Caki2 (cell line): ENCODE measurements around the gene AIPL1. TPM values are rescaled to one million over a fixed set of nuclear protein-coding genes. Genes with fewer than 3 reads are reported as not detected.
A peak's percentile ranks its signal among the peaks of the same experiment; 100 is the strongest.
"Not testable (repeated sequence)": the region's sequence is repeated elsewhere in the genome, so short reads cannot be mapped to it uniquely, and the experiment has no call there.

ENCODE experiments used
- DNase-seq: peaks from one replicate; pipeline ENCODE4 v3.0.0-alpha.2; 2015; ENCODE audit warnings: low read depth
- in situ Hi-C: cut with HindIII; loops from 2 replicates; pipeline ENCODE4 v1.10.0; 2016; ENCODE audit warnings: low sequenced_read_pairs, low pct_unique_long_range_greater_than_20kb, mixed read lengths
- total RNA-seq: library from RNA; depleted of rRNA; stranded (reverse); fragments of >200 nt; shearing (Covaris generic); gene quantifications from 2 replicates; pipeline ENCODE4 v1.2.3, GENCODE V29; 2014; ENCODE audit warnings: low replicate concordance; rRNA removed

AIPL1 gene
- total RNA-seq = not detected in 2 replicates

DNA sequence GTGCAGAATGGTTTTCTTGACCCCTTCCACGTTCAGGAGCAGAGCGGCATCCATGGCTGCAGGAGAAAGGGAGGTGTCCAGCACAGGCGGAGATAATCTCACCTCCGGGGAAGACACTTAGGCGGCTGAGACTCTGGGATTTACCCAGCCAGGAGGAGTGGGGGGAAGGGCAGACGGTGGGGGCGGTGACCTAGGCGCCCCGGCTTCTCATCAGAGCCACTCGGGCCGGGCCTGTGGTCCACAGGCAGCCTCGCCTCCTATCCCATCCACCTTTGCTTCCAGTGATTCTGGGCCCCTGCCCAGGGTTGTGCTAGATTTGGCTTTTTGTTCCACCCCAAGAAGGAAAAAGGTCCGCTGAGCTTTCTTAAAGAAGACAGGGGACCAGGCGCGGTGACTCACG is at the start of gene AIPL1:
TSS of gene AIPL1 (minus strand) at position 71 of the 400 bp plus-strand sequence. CDS start at position 54, 17 bp downstream.
- in situ Hi-C loops = no loop called here
- DNase-seq = no peak

DNA sequence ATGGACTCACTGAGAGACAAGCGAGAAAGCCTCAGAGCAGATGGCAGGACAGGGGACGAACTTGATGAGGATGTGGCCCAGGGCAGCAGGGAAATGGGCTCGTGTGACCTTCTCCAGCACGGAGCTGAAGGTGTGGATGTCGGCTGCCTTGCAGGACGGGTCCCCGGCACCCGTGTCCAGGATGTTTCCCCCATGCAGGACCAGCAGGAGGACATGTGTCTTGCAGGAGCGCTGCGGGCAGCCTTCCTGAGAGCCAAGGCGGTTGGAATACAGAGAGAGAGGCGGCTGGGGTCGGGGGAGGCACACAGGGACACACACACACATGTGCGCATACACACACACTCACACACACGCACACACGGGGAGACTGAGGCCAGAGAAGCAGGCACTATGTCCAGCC is 48.6 kb upstream of the AIPL1 start:
- no peak for DNase-seq
- in situ Hi-C loops = no loop called here

DNA sequence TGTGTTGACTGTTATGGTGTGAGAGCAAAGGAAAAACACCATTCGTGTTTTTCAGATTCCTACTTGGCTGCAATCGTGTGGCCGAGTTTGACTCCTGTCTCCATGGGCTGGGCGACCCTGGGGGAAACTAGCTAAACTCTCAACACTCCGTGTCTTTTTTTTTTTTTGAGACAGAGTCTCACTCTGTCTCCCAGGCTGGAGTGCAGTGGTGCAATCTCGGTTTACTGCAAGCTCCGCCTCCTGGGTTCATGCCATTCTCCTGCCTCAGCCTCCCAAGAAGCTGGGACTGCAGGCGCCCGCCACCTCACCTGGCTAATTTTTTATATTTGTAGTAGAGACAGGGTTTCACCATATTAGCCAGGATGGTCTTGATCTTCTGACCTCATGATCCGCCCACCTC is 47.9 kb upstream of the AIPL1 start:
- DNase-seq, in situ Hi-C loops: not testable (repeated sequence)

DNA sequence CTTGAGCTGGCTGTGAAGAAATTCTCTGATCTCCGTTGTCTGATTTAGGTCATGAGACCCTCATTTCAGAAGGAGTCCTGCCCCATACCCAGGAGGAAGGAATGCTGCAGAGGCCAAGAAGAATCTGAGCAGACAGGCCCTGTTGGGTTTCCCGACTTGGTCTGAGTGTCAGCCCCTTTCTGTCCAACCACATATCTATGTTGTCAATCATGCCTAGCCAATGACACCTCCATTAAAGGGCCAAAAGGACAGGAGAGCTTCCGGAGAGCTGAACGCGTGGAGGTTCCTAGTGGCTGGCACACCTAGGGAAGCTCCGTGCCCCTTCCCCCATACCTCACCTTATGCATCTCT is 47.2 kb upstream of the AIPL1 start:
- in situ Hi-C loops = no loop called here
- no peak for DNase-seq

- in situ Hi-C loops = no loop called here
- no peak for DNase-seq
Measured at GRCh38 chr17:6480303-6480675, 45.4 kb upstream of the AIPL1 start.

GRCh38 chr17:6479622-6480302 is 44.8 kb upstream of the AIPL1 start:
- no peak for DNase-seq
- in situ Hi-C loops = no loop called here

DNA sequence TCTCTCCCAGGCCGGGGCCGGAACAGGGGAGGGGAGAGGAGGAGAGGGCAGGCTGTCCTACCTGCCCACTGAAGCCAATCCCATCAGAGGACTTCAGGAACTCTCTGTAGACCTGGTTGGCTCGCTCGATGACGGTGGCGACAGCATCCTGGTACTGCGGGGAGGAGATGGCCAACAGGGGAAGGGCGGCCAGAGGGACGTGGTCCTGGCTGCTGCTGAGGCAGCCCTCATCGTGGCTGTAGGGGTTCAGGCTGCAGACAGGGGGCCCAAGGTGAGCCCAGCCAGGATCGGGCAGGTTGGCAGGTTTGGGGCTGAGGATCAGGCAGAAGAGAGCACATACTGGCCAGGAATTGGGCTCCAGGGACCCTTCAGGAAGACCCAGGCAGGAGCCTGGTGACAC is 43.6 kb upstream of the AIPL1 start:
- in situ Hi-C loops = no loop called here
- DNase-seq = no peak

DNA sequence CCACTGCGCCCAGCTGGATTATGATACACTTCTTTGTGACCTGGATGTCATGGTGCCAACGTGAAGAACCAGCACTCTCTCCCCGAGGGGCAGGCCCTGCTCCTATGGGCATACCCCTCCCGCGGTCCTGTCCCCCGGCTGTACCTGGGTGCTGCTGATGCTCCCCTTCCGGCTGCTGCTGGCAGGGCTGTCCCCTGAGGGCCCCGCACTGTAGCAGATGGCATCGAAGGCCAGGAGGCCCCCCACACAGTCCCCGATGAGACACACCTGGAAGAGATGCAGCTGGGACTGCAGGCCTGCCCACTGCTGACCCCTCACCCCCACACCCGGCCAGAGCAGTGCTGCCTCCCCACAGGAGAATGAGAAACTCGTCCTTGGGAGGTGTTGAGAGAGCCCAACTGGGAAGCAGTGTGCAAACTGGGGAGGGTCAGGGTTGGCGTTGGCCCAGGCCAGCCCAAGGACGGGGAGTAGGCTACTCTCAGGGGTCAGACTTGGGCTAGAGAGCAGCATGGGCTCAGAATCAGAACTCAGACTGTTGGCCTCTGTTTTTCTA is 43.0 kb upstream of the AIPL1 start:
- in situ Hi-C loops = no loop called here
- no peak for DNase-seq

DNA sequence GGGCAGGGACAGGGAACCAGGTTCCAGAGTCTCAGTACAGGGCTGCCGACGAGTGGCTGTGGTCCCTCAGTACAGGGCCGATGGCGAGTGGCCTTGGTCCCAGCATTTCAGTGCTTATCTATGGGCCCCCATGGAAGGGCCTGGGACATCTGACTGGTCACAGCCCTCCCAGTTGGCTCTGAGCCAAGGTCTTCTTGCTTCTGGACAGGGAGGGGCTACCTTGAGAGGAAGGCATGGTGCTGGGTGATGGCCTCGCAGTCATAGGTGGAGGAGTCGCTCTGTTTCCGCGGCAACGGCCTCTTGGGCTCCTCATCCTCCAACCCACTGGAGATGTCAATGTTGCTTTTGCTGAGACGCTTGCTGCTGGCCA is 41.9 kb upstream of the AIPL1 start:
- no peak for DNase-seq
- in situ Hi-C loops = no loop called here

DNA sequence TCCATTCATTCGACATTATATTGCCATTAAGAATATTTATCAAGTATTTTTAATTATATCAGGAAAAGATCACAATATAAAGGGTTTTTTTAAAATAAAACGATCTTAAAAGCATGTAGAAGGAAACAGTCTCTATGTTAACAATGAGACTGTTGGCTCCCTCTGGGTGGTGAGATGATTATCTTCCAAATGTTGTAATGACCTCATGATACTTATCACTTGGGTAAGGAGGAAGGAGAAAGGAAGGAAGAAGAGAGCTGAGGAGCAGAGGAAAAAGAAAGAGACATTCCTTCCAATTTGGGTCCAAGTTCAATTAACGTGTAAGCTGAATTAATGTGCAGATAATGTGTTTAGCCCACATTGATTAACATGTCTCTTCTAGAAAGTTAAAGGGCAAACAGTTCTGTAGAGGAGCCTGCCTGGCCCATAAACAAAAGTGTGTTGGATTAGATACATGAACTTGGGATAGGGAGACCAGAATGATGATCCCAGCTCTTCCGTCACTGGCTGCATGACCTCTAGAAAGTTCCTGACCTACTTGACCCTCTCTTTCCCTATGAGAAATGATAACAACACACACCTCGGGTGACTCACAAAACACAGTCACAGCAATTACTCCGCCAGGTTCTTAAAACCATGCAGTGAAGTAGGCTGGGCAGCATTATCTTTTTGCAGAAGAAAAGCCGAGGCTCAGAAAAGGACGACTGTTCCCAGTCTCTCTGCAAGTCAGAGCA is 41.3 kb upstream of the AIPL1 start:
- DNase-seq = no peak
- in situ Hi-C loops = no loop called here

DNA sequence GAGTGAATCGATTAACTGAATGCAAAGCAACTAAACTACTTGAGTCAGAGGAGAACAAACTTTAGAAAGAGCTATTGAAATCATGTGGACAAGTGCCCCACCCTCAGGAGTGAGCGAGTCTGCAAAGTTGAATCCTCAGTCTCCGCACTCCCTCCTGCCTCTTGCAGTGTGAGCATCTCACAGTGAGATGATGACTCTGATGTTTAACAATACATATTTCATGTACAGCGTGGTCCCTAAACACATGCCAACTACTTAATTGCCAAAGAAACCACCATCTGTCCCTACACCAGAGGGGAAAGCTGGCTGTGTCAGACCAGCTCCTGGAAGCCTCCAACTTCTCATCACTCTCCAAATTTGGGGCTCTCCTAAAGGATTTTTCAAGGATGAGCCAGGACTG is 40.5 kb upstream of the AIPL1 start:
- DNase-seq = no peak
- in situ Hi-C loops = no loop called here

GRCh38 chr17:6474906-6475305 is 40.0 kb upstream of the AIPL1 start:
- in situ Hi-C loops = no loop called here
- no peak for DNase-seq

- in situ Hi-C loops = no loop called here
- DNase-seq = no peak
Measured at GRCh38 chr17:6474376-6474775, 39.5 kb upstream of the AIPL1 start.

DNA sequence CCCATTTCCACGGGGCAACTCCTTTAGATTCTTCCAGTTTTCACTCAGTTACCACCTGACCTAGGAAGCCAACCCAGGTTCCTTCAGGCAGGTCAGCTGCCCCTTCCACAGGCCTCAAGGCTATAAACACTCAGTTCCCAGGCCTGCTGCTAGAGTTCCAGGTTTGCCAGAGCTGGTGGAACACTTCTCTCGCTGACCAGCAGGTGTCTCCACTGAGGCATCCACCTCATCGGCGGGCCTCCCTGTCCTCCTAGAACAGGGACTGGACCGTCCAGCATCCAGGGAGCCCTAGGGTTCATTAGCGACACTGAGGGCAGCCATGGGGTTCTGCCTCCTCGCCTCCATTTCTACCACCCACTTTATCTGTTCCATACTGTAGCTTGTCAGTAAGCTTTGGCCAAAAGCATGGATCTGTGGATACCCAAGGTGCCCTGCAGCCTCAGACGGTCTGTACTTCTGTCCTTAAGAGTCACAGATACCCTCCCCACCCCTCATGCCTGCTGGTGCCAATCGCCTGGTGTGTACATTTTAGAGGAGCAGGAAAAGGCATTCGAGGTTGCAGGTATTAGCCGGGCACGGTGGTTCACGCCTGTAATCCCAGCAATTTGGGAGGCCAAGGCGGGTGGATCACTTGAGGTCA is 38.3 kb upstream of the AIPL1 start:
- in situ Hi-C loops = no loop called here
- DNase-seq = peak; percentile 57

- DNase-seq = no peak
- in situ Hi-C loops = no loop called here
Measured at GRCh38 chr17:6472517-6472916, 37.6 kb upstream of the AIPL1 start.

- DNase-seq = no peak
- in situ Hi-C loops = no loop called here
Measured at GRCh38 chr17:6471531-6472465, 36.9 kb upstream of the AIPL1 start.

GRCh38 chr17:6470751-6471521 is 36.0 kb upstream of the AIPL1 start:
- in situ Hi-C loops = no loop called here

More at GRCh38 chr17:6470751-6471521, 36.0 kb upstream of the AIPL1 start:
- DNase-seq = no peak
